Measurements from ENCODE around the gene MRPS18A. TPM values are rescaled to one million over a fixed set of nuclear protein-coding genes. Genes with fewer than 3 reads are reported as not detected.

MRPS18A gene
- total and polyA plus RNA-seq, 2 experiments from 2014 or later, result 58.6 to 62.7 TPM

DNA sequence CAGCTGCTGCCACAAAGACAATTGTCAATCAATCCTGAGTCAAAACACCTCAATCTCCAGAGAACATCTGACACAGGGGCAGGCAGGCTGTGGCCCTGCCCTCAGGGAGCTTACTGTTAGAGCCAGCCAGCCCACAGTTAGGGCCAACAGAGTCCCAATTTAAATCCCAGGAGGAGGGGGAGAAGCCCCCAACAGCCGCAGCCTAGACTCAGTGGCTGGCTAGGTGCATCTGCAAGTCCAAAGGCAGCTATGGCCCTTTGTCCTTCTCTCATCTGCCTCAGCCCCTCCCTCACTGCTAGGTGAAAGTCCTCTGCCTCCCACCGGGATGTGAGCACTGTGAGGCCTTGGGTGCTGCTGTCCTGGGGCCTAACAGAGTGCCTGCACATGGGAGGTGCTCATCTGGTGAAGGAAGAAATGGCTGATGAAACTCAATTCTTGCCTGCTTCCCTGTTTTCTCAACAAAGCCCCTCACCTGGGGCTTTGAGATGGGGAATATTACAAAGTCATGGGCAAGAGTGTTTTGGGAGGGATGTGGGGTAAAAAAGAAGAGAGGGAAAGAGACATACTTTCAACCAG lies 48.7 kb upstream of the MRPS18A start:
- H3K36me3 Mint-ChIP-seq (ENCODE audit: low read depth), result no peaks in the 10 kb centered on the region
- DNase-seq (ENCODE audit: low spot score) (no peak), ATAC-seq (no peak)
- Histone ChIP-seq H3K36me3 (ENCODE audit: insufficient read depth) (no peaks in the 10 kb centered on the region), H3K4me3 (no peak overlapping the region), H3K27ac (ENCODE audit: low read depth) (no peak overlapping the region), H4K20me1 (replicated peaks; ENCODE audit: insufficient read depth) (no peaks in the 10 kb centered on the region), H3K27me3 (ENCODE audit: insufficient read depth) (no peaks in the 10 kb centered on the region), H3F3A (replicated peaks; ENCODE audit: low read depth) (no peaks in the 10 kb centered on the region), H2AFZ (no peak overlapping the region), H3K4me1 (ENCODE audit: insufficient read depth) (no peaks in the 10 kb centered on the region), H3K4me2 (no peak overlapping the region), H3K79me2 (replicated peaks; ENCODE audit: insufficient read depth) (no peaks in the 10 kb centered on the region), H3K9me2 (ENCODE audit: insufficient read depth) (no peaks in the 10 kb centered on the region)
- peaks cover 2% of the 10 kb centered on the region; the same call in 1 of the 3 replicates for H3K9me3 Mint-ChIP-seq
- no peak for TF ChIP-seq ZNF114 (CRISPR knock-in tag; IDR thresholded peaks at IDR 0.05)
- TF ChIP-seq CREB1 (CRISPR knock-in tag; IDR thresholded peaks at IDR 0.05; ENCODE audit: low read depth), result no peak
- no peak for TF ChIP-seq POLR2AphosphoS5 (IDR thresholded peaks at IDR 0.05; ENCODE audit: low read depth)
- no peak for TF ChIP-seq EZH2 (IDR thresholded peaks at IDR 0.05; ENCODE audit: low read depth, unreplicated experiment)
- TF ChIP-seq EZH2phosphoT487 (IDR thresholded peaks at IDR 0.05; ENCODE audit: unreplicated experiment), result no peak
- TF ChIP-seq ZNF331 (CRISPR knock-in tag; IDR thresholded peaks at IDR 0.05; ENCODE audit: low read depth), result no peak
- no peak for TF ChIP-seq STAT1 (IDR thresholded peaks at IDR 0.05; ENCODE audit: unreplicated experiment)
- TF ChIP-seq JUNB (IDR thresholded peaks at IDR 0.05; ENCODE audit: unreplicated experiment), result no peak
- TF ChIP-seq NANOG (IDR thresholded peaks at IDR 0.05; ENCODE audit: borderline replicate concordance), result no peak
- peaks cover 18% of the 10 kb centered on the region; the same call in 2 of the 3 replicates for H3K4me1 Mint-ChIP-seq
- no peak overlapping the region for H3K27ac Mint-ChIP-seq
- H3K4me3 Mint-ChIP-seq, result no peak overlapping the region
- peaks cover 9% of the 10 kb centered on the region for H3K27me3 Mint-ChIP-seq (ENCODE audit: insufficient read depth, low read depth, poor library complexity)

DNA sequence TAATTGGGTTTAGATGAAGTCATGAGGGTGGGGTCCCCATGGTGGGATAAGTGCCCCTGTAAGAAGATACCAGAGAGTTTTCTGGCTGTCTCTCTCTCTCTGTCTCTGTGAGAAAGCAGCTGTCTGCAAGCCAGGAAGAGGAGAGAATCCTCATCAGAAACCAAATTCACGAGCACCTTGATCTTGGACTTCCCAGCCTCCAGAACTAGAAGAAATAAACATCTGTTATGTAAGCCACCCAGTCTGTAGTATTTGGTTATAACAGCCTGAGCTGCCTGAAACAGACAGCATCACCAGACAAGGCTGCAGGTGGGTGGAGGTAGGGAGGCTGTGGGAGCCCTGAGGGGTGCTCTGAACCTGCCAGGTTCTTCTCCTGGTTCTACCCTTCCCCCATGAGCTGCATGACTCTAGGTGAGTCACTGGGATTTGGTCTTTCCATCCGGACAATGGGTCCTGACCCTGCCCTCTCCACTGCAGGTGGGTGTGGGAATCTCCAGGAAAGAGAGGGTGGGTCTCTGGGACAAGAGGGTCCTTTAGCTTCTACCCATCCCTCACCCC lies 48.1 kb upstream of the MRPS18A start:
- Histone ChIP-seq H3K27me3 (ENCODE audit: insufficient read depth) (no peaks in the 10 kb centered on the region), H3K36me3 (ENCODE audit: insufficient read depth) (no peaks in the 10 kb centered on the region), H3K4me2 (no peak overlapping the region), H3K79me2 (replicated peaks; ENCODE audit: insufficient read depth) (no peaks in the 10 kb centered on the region), H3K27ac (ENCODE audit: low read depth) (no peak overlapping the region), H3F3A (replicated peaks; ENCODE audit: low read depth) (no peaks in the 10 kb centered on the region), H3K9me2 (ENCODE audit: insufficient read depth) (no peaks in the 10 kb centered on the region), H3K4me3 (no peak overlapping the region), H3K4me1 (ENCODE audit: insufficient read depth) (no peaks in the 10 kb centered on the region), H4K20me1 (replicated peaks; ENCODE audit: insufficient read depth) (no peaks in the 10 kb centered on the region), H2AFZ (no peak overlapping the region)
- peaks cover 9% of the 10 kb centered on the region for H3K27me3 Mint-ChIP-seq (ENCODE audit: insufficient read depth, low read depth, poor library complexity)
- DNase-seq (ENCODE audit: low spot score), result no peak
- no peak overlapping the region for H3K4me3 Mint-ChIP-seq
- no peak for ATAC-seq
- no peaks in the 10 kb centered on the region for H3K36me3 Mint-ChIP-seq (ENCODE audit: low read depth)
- H3K27ac Mint-ChIP-seq, result no peak overlapping the region
- H3K4me1 Mint-ChIP-seq, result peaks cover 15% of the 10 kb centered on the region; the same call in 2 of the 3 replicates
- peaks cover 7% of the 10 kb centered on the region; the same call in 2 of the 3 replicates for H3K9me3 Mint-ChIP-seq
- no peak for TF ChIP-seq STAT1 (IDR thresholded peaks at IDR 0.05; ENCODE audit: unreplicated experiment)
- TF ChIP-seq, protein P1, sequence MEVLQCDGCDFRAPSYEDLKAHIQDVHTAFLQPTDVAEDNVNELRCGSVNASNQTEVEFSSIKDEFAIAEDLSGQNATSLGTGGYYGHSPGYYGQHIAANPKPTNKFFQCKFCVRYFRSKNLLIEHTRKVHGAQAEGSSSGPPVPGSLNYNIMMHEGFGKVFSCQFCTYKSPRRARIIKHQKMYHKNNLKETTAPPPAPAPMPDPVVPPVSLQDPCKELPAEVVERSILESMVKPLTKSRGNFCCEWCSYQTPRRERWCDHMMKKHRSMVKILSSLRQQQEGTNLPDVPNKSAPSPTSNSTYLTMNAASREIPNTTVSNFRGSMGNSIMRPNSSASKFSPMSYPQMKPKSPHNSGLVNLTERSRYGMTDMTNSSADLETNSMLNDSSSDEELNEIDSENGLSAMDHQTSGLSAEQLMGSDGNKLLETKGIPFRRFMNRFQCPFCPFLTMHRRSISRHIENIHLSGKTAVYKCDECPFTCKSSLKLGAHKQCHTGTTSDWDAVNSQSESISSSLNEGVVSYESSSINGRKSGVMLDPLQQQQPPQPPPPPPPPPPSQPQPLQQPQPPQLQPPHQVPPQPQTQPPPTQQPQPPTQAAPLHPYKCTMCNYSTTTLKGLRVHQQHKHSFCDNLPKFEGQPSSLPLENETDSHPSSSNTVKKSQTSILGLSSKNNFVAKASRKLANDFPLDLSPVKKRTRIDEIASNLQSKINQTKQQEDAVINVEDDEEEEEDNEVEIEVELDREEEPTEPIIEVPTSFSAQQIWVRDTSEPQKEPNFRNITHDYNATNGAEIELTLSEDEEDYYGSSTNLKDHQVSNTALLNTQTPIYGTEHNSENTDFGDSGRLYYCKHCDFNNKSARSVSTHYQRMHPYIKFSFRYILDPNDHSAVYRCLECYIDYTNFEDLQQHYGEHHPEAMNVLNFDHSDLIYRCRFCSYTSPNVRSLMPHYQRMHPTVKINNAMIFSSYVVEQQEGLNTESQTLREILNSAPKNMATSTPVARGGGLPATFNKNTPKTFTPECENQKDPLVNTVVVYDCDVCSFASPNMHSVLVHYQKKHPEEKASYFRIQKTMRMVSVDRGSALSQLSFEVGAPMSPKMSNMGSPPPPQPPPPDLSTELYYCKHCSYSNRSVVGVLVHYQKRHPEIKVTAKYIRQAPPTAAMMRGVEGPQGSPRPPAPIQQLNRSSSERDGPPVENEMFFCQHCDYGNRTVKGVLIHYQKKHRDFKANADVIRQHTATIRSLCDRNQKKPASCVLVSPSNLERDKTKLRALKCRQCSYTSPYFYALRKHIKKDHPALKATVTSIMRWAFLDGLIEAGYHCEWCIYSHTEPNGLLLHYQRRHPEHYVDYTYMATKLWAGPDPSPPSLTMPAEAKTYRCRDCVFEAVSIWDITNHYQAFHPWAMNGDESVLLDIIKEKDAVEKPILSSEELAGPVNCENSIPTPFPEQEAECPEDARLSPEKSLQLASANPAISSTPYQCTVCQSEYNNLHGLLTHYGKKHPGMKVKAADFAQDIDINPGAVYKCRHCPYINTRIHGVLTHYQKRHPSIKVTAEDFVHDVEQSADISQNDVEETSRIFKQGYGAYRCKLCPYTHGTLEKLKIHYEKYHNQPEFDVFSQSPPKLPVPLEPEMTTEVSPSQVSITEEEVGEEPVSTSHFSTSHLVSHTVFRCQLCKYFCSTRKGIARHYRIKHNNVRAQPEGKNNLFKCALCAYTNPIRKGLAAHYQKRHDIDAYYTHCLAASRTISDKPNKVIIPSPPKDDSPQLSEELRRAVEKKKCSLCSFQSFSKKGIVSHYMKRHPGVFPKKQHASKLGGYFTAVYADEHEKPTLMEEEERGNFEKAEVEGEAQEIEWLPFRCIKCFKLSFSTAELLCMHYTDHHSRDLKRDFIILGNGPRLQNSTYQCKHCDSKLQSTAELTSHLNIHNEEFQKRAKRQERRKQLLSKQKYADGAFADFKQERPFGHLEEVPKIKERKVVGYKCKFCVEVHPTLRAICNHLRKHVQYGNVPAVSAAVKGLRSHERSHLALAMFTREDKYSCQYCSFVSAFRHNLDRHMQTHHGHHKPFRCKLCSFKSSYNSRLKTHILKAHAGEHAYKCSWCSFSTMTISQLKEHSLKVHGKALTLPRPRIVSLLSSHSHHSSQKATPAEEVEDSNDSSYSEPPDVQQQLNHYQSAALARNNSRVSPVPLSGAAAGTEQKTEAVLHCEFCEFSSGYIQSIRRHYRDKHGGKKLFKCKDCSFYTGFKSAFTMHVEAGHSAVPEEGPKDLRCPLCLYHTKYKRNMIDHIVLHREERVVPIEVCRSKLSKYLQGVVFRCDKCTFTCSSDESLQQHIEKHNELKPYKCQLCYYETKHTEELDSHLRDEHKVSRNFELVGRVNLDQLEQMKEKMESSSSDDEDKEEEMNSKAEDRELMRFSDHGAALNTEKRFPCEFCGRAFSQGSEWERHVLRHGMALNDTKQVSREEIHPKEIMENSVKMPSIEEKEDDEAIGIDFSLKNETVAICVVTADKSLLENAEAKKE (CRISPR knock-in tag; IDR thresholded peaks at IDR 0.05), result no peak
- TF ChIP-seq, protein P2, sequence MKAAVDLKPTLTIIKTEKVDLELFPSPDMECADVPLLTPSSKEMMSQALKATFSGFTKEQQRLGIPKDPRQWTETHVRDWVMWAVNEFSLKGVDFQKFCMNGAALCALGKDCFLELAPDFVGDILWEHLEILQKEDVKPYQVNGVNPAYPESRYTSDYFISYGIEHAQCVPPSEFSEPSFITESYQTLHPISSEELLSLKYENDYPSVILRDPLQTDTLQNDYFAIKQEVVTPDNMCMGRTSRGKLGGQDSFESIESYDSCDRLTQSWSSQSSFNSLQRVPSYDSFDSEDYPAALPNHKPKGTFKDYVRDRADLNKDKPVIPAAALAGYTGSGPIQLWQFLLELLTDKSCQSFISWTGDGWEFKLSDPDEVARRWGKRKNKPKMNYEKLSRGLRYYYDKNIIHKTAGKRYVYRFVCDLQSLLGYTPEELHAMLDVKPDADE (IDR thresholded peaks at IDR 0.05), result no peak
- TF ChIP-seq, protein P3, sequence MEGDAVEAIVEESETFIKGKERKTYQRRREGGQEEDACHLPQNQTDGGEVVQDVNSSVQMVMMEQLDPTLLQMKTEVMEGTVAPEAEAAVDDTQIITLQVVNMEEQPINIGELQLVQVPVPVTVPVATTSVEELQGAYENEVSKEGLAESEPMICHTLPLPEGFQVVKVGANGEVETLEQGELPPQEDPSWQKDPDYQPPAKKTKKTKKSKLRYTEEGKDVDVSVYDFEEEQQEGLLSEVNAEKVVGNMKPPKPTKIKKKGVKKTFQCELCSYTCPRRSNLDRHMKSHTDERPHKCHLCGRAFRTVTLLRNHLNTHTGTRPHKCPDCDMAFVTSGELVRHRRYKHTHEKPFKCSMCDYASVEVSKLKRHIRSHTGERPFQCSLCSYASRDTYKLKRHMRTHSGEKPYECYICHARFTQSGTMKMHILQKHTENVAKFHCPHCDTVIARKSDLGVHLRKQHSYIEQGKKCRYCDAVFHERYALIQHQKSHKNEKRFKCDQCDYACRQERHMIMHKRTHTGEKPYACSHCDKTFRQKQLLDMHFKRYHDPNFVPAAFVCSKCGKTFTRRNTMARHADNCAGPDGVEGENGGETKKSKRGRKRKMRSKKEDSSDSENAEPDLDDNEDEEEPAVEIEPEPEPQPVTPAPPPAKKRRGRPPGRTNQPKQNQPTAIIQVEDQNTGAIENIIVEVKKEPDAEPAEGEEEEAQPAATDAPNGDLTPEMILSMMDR (conservative IDR thresholded peaks at IDR 0.05; ENCODE audit: low read depth in 2 of 2), result no peak

Measured in GM23338 (cell line).